ENCODE measurements around the gene TRIM22.

DNA sequence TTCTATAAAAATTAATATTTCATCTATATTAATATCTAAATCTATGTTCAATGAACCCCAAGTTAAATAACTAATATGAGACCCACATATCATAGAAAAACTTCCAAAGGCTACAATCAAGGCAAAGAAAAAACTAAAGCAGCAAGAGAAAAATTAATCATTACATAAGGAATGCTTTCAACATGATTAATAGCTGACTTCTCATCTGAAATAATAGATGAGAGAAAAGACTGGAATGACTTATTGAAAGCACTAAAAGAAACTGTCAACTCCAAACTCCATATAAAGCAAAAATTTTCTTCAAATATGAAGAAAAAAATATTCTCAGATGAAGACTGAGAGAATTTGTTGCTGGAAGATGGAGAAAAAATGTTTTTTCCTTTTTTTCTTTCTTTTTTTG, 17.8 kb upstream of the TRIM22 start:
- TF ChIP-seq, protein P1, sequence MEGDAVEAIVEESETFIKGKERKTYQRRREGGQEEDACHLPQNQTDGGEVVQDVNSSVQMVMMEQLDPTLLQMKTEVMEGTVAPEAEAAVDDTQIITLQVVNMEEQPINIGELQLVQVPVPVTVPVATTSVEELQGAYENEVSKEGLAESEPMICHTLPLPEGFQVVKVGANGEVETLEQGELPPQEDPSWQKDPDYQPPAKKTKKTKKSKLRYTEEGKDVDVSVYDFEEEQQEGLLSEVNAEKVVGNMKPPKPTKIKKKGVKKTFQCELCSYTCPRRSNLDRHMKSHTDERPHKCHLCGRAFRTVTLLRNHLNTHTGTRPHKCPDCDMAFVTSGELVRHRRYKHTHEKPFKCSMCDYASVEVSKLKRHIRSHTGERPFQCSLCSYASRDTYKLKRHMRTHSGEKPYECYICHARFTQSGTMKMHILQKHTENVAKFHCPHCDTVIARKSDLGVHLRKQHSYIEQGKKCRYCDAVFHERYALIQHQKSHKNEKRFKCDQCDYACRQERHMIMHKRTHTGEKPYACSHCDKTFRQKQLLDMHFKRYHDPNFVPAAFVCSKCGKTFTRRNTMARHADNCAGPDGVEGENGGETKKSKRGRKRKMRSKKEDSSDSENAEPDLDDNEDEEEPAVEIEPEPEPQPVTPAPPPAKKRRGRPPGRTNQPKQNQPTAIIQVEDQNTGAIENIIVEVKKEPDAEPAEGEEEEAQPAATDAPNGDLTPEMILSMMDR (conservative IDR thresholded peaks at IDR 0.05): no peak
- TF ChIP-seq EZH2 (IDR thresholded peaks at IDR 0.05; ENCODE audit: low read depth): no peak

Measured in PC-9 (cell line).